ENCODE data around the gene SPATS2L. TPM values are rescaled to one million over a fixed set of nuclear protein-coding genes. Genes with fewer than 3 reads are reported as not detected.

The SPATS2L gene
- total RNA-seq, 2 donors from 2014 or later: 9.7 to 54.4 TPM

DNA sequence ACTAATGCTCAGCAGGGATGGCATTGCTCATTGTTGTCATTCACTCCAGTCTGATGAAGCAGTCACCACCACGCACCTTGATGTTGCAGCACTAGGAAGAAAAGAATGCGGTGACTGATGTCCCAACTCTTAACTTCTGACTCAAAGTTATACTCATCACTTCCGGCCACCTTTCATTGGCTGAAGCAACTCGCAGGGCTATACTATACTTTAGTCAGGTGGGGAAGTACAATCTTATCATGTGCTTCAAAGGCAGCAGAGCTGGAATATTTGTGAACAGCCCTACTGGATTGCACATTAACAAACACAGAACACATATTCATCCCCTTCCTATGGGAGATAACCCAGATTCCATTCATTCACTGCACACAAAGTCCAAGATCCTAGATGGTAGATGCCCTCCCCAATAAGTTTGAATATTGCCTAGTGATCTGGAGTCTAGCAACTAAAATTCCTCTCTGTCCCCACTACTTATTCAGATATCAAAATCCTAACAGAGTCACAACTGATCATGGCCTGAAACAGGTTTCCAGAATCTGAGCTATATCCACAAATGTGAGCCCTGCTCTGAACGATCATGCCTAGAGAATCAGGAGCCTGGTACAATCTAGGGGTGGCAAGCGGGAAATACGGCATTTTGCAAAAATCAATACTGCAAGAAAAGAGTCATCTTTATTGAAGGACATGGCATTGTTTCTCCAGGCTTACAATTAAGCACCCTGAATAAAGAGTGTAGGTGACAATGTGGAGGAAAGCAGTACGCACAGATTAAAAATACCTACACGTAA lies 3.4 kb upstream of the SPATS2L start:
- Mint-ChIP-seq H3K27ac (no peak overlapping the region), H3K4me1 (peaks cover 6% of the 10 kb centered on the region), H3K9me3 (no peaks in the 10 kb centered on the region), H3K4me3 (no peak overlapping the region), H3K36me3 (ENCODE audit: low read depth) (peaks cover 6% of the 10 kb centered on the region), H3K27me3 (peaks cover 5% of the 10 kb centered on the region)
- ATAC-seq (replicated peaks): peak; percentile 65

DNA sequence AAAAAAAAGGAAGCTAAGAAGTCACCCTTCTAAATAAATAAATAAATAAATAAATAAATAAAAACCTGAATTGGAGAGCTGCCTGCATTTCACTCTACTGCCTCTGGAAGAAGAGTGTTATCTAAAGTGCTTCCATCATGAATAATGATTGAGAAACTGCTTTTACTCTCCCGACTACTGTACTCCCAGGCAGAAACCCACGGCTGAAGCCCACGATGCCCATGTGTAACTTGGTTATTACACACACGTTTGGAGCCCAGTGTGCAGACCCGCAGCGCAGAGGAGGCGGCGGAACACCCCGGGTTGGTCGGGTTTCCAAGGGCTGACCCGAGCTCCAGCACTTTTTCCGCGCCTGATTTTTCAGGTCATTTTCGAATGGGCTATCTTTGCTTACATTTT lies 697 bp upstream of the SPATS2L start:
- Mint-ChIP-seq H3K36me3 (ENCODE audit: low read depth) (peaks cover 6% of the 10 kb centered on the region), H3K4me3 (peak overlapping the region; percentile 88), H3K27me3 (peaks cover 5% of the 10 kb centered on the region), H3K9me3 (no peaks in the 10 kb centered on the region), H3K4me1 (peaks cover 6% of the 10 kb centered on the region), H3K27ac (peak overlapping the region; percentile 80)
- no peak for ATAC-seq (replicated peaks)

DNA sequence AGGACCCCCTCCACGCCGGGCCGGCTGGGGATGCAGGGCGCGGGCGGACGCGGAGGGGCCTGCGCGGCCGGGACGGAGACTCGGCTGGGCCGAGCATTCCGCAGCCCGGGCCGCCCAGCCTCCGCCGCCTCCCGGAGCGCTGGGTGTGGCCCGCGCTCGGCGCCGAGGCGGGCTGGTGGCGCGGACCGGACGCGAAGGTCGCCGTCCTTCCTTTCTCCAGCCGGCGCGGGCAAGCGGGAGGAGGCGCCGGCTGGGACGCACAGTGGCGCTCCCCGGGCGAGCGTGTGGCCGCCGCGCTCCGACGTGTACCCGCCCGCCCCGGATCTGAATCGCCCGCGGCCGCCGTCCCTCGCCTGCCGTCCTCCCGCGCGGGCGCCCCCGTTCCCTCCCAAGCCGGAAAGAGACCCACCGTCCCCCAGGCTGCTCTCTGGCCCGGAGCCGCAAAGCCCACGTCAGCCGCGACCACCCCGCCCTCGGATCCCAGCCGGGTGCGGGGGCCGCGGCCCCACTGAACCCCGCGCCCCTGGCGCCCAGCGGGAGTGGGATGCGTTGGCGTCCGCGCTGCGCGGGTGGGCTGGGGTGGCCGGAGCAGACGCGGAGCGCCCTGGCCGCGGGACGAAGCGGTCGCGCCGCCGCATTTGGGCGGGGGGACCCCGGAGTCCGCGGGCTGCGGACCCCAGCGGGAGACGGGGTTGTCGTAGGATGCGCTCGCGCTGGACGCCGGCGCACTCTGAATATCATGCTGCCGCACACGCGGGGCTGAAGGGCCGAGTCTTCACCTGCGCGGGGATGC lies 634 bp downstream of the SPATS2L start:
- Mint-ChIP-seq H3K27me3 (peaks cover 5% of the 10 kb centered on the region), H3K4me1 (peaks cover 6% of the 10 kb centered on the region), H3K36me3 (ENCODE audit: low read depth) (peaks cover 6% of the 10 kb centered on the region), H3K4me3 (peak overlapping the region; percentile 56), H3K27ac (no peak overlapping the region), H3K9me3 (no peaks in the 10 kb centered on the region)
- peak; percentile 71 for ATAC-seq (replicated peaks)

DNA sequence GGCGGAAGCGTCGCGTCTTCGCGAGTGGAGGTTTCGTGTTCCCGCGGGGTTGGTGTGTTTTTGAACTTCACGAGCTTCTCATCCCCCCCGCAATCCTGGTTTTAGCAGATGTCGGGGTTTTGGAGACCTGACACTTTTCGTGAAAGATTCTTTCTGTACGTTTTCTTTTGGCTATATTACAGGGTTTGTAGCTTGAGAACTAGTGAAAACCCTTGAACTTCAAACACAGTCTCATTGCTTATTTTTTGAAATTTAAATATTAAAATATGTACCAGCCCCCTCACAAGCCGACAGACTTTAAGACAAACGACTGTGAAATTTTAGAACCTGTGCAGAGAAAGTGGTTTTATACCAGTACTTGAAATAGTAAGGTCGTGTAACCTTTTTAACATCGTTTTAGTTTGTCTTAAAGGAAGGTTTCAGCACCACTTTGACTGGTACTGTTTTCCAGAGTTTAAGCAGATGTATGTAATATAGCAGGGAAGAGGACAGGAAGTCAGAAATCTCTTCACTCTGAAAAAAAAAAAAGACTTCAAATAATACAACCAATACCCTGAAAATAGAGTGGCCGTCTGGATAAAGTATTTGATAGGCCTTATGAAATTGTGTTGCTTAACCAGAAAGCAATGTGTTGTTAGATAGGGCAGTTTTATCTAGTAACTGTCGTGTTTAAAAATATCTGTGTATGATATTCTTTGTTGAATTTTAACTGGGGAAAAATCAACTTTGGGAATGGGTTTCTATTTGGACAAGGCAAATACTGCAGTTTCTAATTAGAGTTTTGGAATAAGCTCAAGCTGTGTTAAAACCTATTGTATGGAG lies 1.4 kb downstream of the SPATS2L start:
- H3K27me3 Mint-ChIP-seq: peaks cover 5% of the 10 kb centered on the region
- H3K27ac Mint-ChIP-seq: no peak overlapping the region
- peak overlapping the region; percentile 56 for H3K4me3 Mint-ChIP-seq
- H3K9me3 Mint-ChIP-seq: no peaks in the 10 kb centered on the region
- H3K36me3 Mint-ChIP-seq (ENCODE audit: low read depth): peaks cover 6% of the 10 kb centered on the region
- no peak for ATAC-seq (replicated peaks)
- H3K4me1 Mint-ChIP-seq: peaks cover 6% of the 10 kb centered on the region

DNA sequence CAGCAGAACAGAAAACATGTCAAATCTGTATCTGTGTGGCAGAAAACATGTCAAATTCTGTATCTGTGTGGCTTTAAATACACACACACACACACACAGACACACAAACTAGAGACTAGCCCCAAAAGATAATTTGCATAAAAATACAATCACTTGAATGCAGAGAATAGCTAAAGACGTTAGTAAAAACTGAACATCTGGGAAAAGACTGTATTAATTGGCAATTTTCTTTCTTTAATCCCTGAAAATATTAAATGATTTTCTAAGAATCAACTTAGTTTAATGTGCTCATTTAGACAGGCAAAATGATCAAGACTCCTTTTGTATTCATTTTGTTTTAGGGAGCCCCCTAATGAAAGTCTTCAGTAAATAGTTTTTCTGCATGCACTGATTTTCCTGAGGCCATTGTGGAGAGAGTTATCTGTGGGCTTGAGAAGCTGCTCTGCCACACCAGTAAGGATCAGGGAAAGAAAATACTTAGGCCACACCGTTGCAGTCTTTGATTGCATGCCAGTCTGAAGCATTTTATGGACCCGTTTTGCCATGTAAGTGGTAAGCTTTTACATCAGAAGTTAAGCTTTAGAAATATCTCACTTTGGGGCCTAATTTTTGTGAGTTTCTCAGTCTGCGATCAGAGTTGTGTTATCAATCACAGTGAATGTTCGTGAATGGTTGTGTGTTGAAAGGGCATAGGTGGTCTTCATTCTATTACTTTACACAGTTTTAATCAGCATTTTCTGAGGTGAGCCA lies 2.2 kb downstream of the SPATS2L start:
- ATAC-seq (replicated peaks): no peak
- Mint-ChIP-seq H3K9me3 (no peaks in the 10 kb centered on the region), H3K27ac (no peak overlapping the region), H3K4me3 (peak overlapping the region; percentile 56), H3K36me3 (ENCODE audit: low read depth) (peaks cover 6% of the 10 kb centered on the region), H3K27me3 (peaks cover 5% of the 10 kb centered on the region), H3K4me1 (peaks cover 6% of the 10 kb centered on the region)

DNA sequence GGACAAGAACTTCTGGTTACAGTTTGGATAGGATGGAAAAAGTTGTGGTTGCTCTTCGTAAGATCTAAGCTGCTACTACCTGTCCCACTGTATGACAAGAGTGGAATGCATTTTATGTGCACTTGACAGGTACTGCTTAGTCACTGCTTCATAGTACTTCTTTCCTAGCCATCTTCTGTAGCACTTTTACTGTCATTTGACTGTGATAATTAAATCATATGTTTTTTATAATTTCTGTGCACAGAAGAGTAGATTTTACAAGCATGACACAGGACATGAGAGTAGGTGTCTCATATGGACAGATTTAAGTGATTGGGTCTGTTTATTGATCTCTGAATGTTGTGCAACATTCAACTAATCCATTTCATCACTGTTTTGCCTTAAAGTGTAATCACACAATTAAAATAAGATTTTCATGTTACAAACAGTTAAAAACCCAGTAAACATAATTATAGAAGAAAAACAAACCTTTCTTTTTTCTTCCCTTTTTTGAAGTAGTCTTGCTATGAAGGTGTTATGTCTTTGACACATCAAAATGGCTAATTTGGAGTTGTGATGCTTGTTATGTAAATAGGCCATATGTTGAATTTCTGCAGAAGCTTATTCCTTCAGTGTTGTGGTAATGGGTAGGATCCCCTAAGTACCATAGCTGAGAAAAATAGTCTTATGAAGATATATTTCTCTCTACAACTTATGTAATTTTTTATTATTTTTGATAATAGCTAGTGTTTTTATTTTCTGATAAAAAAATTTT lies 3.0 kb downstream of the SPATS2L start:
- ATAC-seq (replicated peaks): no peak
- Mint-ChIP-seq H3K9me3 (no peaks in the 10 kb centered on the region), H3K27me3 (peaks cover 5% of the 10 kb centered on the region), H3K4me3 (no peak overlapping the region), H3K36me3 (ENCODE audit: low read depth) (peaks cover 6% of the 10 kb centered on the region), H3K4me1 (peaks cover 6% of the 10 kb centered on the region), H3K27ac (no peak overlapping the region)

DNA sequence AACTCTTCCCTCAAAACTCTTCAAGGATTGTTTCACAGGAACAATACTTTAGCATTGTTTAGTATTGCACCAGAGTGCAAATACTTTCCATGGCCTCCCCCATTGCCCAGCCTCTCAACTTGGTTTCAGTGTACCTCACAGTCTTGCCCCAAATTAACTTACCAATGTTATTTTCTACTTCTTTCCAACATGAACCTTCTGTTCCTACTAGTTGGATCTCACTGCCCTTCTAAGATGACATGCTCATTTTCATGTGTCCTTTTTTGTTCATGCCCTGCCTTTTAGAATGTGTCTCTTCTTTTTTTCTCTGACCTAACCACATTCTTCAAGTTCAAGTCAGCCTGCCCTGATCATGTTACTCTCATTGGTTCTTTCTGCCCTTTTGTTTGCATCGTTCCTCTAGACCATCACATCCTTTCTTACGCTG lies 4.1 kb downstream of the SPATS2L start:
- H3K27ac Mint-ChIP-seq: no peak overlapping the region

DNA sequence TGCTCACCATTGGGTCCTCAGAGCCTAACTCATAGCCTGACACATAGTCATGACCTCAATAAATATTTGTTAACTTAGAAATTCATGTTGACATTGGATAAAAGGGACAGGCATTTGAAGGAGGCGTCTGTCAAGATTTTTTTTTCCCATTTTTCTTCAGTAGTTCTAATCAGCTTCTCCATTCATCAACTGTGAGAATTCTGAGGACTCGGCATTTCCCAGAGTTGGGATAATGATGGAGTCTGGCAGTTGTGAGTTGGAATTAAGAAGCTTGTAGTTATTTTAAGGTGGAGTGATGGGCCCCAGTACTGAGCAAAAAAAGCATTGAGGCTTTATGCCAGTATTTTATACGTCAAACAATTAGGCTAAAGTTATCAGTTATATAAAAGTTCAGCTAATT lies 4.6 kb downstream of the SPATS2L start:
- no peak overlapping the region for H3K4me3 Mint-ChIP-seq
- H3K36me3 Mint-ChIP-seq (ENCODE audit: low read depth): peaks cover 3% of the 10 kb centered on the region
- H3K27ac Mint-ChIP-seq: no peak overlapping the region
- H3K27me3 Mint-ChIP-seq: peaks cover 3% of the 10 kb centered on the region
- peaks cover 3% of the 10 kb centered on the region for H3K4me1 Mint-ChIP-seq
- no peaks in the 10 kb centered on the region for H3K9me3 Mint-ChIP-seq
- no peak for ATAC-seq (replicated peaks)

More for the DNA sequence above, 4.1 kb downstream of the SPATS2L start:
- no peak for ATAC-seq (replicated peaks)
- Mint-ChIP-seq H3K4me3 (no peak overlapping the region), H3K4me1 (peaks cover 6% of the 10 kb centered on the region), H3K9me3 (no peaks in the 10 kb centered on the region), H3K27me3 (peaks cover 5% of the 10 kb centered on the region), H3K36me3 (ENCODE audit: low read depth) (peaks cover 6% of the 10 kb centered on the region)

DNA sequence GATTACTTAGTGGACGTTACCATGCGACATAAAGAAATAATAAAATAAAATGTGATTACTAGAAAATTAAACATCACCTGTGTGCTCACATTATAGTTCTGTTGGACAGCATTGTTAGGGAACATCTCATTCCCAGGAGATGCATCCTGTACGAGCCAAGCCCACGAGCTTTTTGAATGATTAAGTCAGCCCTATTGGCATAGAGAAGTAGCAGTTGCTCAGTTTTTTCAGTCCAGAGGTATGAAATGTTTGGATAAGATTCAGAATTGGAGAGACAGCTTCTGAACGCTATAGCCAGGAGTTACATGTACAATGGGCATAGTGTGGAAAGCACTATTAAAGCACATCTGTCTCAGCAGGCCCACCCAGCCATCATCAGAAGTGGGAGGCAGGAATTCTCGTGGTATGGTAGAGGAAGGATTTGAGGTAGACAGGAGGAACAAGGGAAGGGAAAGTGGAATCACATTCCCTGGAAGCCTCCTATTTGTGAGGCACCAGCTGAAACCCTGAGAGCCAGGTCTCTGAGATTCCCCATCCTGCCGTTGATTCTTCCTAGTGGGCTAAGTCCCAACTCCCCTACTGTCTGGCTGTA lies 8.6 kb downstream of the SPATS2L start:
- ATAC-seq (replicated peaks): no peak
- H3K9me3 Mint-ChIP-seq: no peaks in the 10 kb centered on the region
- H3K36me3 Mint-ChIP-seq (ENCODE audit: low read depth): no peaks in the 10 kb centered on the region
- no peak overlapping the region for H3K4me3 Mint-ChIP-seq
- H3K4me1 Mint-ChIP-seq: no peaks in the 10 kb centered on the region
- H3K27me3 Mint-ChIP-seq: no peaks in the 10 kb centered on the region
- H3K27ac Mint-ChIP-seq: no peak overlapping the region

DNA sequence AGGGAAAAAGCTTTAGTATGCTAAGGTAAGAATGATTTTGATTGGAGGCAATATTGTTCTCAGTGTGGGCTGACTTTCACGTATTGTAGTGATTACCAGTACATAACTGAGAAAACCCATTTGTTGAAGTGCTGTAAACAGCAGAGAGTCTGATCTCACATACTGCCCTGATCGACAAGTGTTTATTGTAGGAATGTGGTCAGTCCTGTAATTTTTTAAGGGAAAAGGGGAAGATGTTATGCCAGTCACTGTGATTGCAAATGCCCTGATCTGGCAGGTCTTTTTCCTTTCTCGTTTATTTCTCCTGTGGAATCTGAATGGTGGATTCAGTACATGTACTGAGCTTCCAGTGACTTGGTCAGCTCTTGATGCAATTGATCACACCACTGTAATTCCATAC lies 11.5 kb downstream of the SPATS2L start:
- H3K27me3 Mint-ChIP-seq: no peaks in the 10 kb centered on the region
- H3K4me3 Mint-ChIP-seq: no peak overlapping the region
- H3K27ac Mint-ChIP-seq: no peak overlapping the region
- H3K9me3 Mint-ChIP-seq: no peaks in the 10 kb centered on the region
- no peak for ATAC-seq (replicated peaks)
- no peaks in the 10 kb centered on the region for H3K36me3 Mint-ChIP-seq (ENCODE audit: low read depth)
- no peaks in the 10 kb centered on the region for H3K4me1 Mint-ChIP-seq

DNA sequence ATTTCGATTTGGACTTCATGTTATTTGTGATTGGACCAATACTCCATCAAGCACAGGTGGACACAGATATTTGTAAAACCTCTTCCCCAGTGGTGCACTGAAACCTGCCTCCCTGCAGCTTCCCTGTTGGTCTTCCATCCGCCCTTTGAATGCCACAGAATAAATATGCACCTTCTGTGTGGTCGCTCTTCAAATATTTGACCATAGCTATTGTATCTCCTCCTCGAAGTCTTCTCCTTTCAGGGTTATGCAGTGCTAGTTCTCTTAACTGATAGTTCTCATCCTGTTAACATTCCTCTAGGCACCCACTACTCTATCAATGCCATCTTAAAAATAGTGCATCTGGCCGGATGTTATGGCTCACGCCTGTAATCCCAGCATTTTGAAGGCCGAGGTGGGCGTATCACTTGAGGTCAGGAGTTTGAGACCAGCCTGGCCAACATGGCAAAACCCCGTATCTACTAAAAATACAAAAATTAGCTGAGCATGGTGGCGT lies 12.5 kb downstream of the SPATS2L start:
- Mint-ChIP-seq H3K36me3 (ENCODE audit: low read depth) (no peaks in the 10 kb centered on the region), H3K27ac (no peak overlapping the region), H3K27me3 (no peaks in the 10 kb centered on the region), H3K9me3 (no peaks in the 10 kb centered on the region), H3K4me1 (no peaks in the 10 kb centered on the region), H3K4me3 (no peak overlapping the region)
- no peak for ATAC-seq (replicated peaks)

DNA sequence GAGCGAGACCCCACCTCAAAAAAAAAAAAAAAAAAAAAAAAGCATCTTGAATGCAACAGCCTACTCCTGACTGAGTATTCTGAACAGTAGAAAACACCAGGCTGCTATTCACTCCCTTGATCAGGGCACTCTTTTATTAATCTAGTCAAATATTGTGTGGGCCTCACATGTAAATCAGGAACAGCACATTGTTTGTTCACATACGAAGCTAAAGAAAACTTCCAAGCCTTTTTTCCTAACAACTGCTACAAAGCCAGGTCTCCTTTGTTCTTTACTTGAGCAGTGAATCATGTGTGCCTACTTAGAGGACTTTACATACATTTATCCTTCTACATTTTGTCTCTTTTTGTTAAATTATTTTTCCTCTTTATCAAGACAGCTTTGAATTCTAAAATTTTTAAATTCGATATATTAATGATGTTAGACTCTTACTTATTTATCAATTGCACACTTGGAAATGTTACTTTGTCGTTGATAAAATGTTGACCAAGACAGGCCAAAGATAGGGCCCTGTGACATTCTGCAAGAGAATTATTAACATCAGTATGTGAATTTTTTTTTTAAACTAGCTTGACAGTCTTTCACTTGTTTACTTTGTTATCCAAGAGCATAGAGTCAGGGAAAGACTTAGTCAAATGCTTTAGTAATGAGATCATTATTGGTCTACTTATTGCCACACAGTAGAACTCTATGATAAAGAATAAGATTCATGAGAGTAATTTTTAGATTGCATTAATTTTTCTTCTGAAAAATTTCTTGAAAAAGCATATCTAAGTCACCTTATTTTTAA lies 13.2 kb downstream of the SPATS2L start:
- no peak for ATAC-seq (replicated peaks)
- Mint-ChIP-seq H3K4me1 (no peaks in the 10 kb centered on the region), H3K27ac (no peak overlapping the region), H3K9me3 (no peaks in the 10 kb centered on the region), H3K27me3 (no peaks in the 10 kb centered on the region), H3K4me3 (no peak overlapping the region), H3K36me3 (ENCODE audit: low read depth) (no peaks in the 10 kb centered on the region)
